Duodenal mucosa (tissue), 2 donors: ENCODE measurements around the gene C17orf50.

Experiments
- H3K27ac ChIP-seq: one replicate; pipeline ENCODE4 v1.7.0; 2013; ENCODE audit warnings: low read depth, low read length
- H3K27me3 ChIP-seq, 2 donors: one replicate each; pipeline ENCODE4 v1.7.0; 2013; ENCODE audit warnings: low read length in 2 of 2, control low read depth in 1 of 2; ENCODE audit not compliant: insufficient read depth in 2 of 2, control insufficient read depth in 1 of 2
- H3K36me3 ChIP-seq, 2 donors: one replicate each; pipeline ENCODE4 v1.7.0; 2013; ENCODE audit warnings: low read length in 2 of 2, control low read depth in 1 of 2; ENCODE audit not compliant: insufficient read depth in 2 of 2, control insufficient read depth in 1 of 2
- H3K4me1 ChIP-seq, 2 donors: one replicate each; pipeline ENCODE4 v1.7.0; 2013; ENCODE audit warnings: low read length in 2 of 2, control low read depth in 1 of 2; ENCODE audit not compliant: insufficient read depth in 2 of 2, control insufficient read depth in 1 of 2
- H3K4me3 ChIP-seq, 2 donors: one replicate each; pipeline ENCODE4 v1.7.0; 2013; ENCODE audit warnings: low read length in 2 of 2, low read depth in 1 of 2
- H3K9ac ChIP-seq, 2 donors: one replicate each; pipeline ENCODE4 v1.7.0; 2013; ENCODE audit warnings: low read length in 2 of 2, low read depth in 1 of 2
- H3K9me3 ChIP-seq, 2 donors: one replicate each; pipeline ENCODE4 v1.7.0; 2013; ENCODE audit warnings: low read length in 2 of 2, control low read depth in 1 of 2; ENCODE audit not compliant: control insufficient read depth in 1 of 2

C17orf50 gene

GRCh38 chr17:35742896-35743477, 17.7 kb upstream of the C17orf50 start:
- H3K9ac ChIP-seq = no peak overlapping the region
- peaks cover 0 to 3% of the 10 kb centered on the region in 2 donors for H3K4me1 ChIP-seq
- H3K27me3 ChIP-seq = peaks cover 18 to 44% of the 10 kb centered on the region in 2 donors
- H3K9me3 ChIP-seq = no peaks in the 10 kb centered on the region
- no peaks in the 10 kb centered on the region for H3K36me3 ChIP-seq
- H3K27ac ChIP-seq = no peak overlapping the region
- H3K4me3 ChIP-seq = no peak overlapping the region

GRCh38 chr17:35743626-35744328, 16.9 kb upstream of the C17orf50 start:
- Histone ChIP-seq H3K36me3 (no peaks in the 10 kb centered on the region), H3K9me3 (no peaks in the 10 kb centered on the region), H3K4me3 (no peak overlapping the region), H3K27ac (no peak overlapping the region), H3K9ac (no peak overlapping the region), H3K27me3 (peaks cover 23 to 44% of the 10 kb centered on the region in 2 donors), H3K4me1 (peaks cover 7 to 8% of the 10 kb centered on the region in 2 donors)

GRCh38 chr17:35744830-35745229, 15.9 kb upstream of the C17orf50 start:
- Histone ChIP-seq H3K27ac (no peak overlapping the region), H3K4me1 (peaks cover 7 to 8% of the 10 kb centered on the region in 2 donors), H3K4me3 (no peak overlapping the region), H3K36me3 (no peaks in the 10 kb centered on the region), H3K9me3 (no peaks in the 10 kb centered on the region), H3K27me3 (peaks cover 32 to 50% of the 10 kb centered on the region in 2 donors), H3K9ac (no peak overlapping the region)

GRCh38 chr17:35745246-35745645, 15.4 kb upstream of the C17orf50 start:
- Histone ChIP-seq H3K36me3 (no peaks in the 10 kb centered on the region), H3K4me1 (peaks cover 8 to 9% of the 10 kb centered on the region in 2 donors), H3K9me3 (no peaks in the 10 kb centered on the region), H3K27me3 (peaks cover 36 to 49% of the 10 kb centered on the region in 2 donors), H3K9ac (no peak overlapping the region), H3K4me3 (no peak overlapping the region), H3K27ac (no peak overlapping the region)

- Histone ChIP-seq H3K4me3 (no peak overlapping the region), H3K9ac (no peak overlapping the region), H3K9me3 (no peaks in the 10 kb centered on the region), H3K36me3 (no peaks in the 10 kb centered on the region), H3K27me3 (peaks cover 35 to 49% of the 10 kb centered on the region in 2 donors), H3K4me1 (peaks cover 8 to 11% of the 10 kb centered on the region in 2 donors), H3K27ac (no peak overlapping the region)
These were observed 14.9 kb upstream of the C17orf50 start for GRCh38 chr17:35745749-35746320.

GRCh38 chr17:35747540-35748017, 13.1 kb upstream of the C17orf50 start:
- no peak overlapping the region for H3K4me3 ChIP-seq
- peaks cover 10 to 15% of the 10 kb centered on the region in 2 donors for H3K4me1 ChIP-seq
- no peaks in the 10 kb centered on the region for H3K9me3 ChIP-seq
- no peak overlapping the region for H3K9ac ChIP-seq
- peaks cover 30 to 36% of the 10 kb centered on the region in 2 donors for H3K27me3 ChIP-seq
- no peaks in the 10 kb centered on the region for H3K36me3 ChIP-seq
- no peak overlapping the region for H3K27ac ChIP-seq

GRCh38 chr17:35748341-35748841, 12.3 kb upstream of the C17orf50 start:
- no peak overlapping the region for H3K9ac ChIP-seq
- H3K9me3 ChIP-seq = no peaks in the 10 kb centered on the region
- H3K4me3 ChIP-seq = no peak overlapping the region
- H3K36me3 ChIP-seq = no peaks in the 10 kb centered on the region
- no peak overlapping the region for H3K27ac ChIP-seq
- H3K4me1 ChIP-seq = peaks cover 14 to 17% of the 10 kb centered on the region in 2 donors
- peaks cover 28 to 35% of the 10 kb centered on the region in 2 donors for H3K27me3 ChIP-seq

GRCh38 chr17:35748979-35749378, 11.7 kb upstream of the C17orf50 start:
- Histone ChIP-seq H3K9me3 (no peaks in the 10 kb centered on the region), H3K27me3 (peaks cover 23 to 31% of the 10 kb centered on the region in 2 donors), H3K27ac (no peak overlapping the region), H3K36me3 (no peaks in the 10 kb centered on the region), H3K4me1 (peaks cover 14 to 17% of the 10 kb centered on the region in 2 donors), H3K4me3 (no peak overlapping the region), H3K9ac (no peak overlapping the region)

- Histone ChIP-seq H3K36me3 (no peaks in the 10 kb centered on the region), H3K4me1 (peaks cover 14 to 17% of the 10 kb centered on the region in 2 donors), H3K9ac (no peak overlapping the region), H3K27me3 (peaks cover 21 to 31% of the 10 kb centered on the region in 2 donors), H3K27ac (no peak overlapping the region), H3K4me3 (no peak overlapping the region), H3K9me3 (no peaks in the 10 kb centered on the region)
These were observed 10.9 kb upstream of the C17orf50 start for GRCh38 chr17:35749560-35750412.
